GM12864 (cell line): ENCODE results near the gene ARHGAP22.

ENCODE experiments used
- DNase-seq: peaks from one replicate; pipeline ENCODE4 v3.0.0-alpha.2; 2011; ENCODE audit warnings: low read depth
- H3K4me3 ChIP-seq: 2 replicates; pipeline ENCODE4 v1.5.1; 2011; ENCODE audit warnings: mild to moderate bottlenecking, low read depth, low read length, control low read depth
- TF ChIP-seq, protein P1 (sequence below): IDR thresholded peaks from 2 replicates; pipeline ENCODE4 v1.5.1; 2011; ENCODE audit warnings: low read depth, mild to moderate bottlenecking, moderate library complexity, low read length, control low read depth, inconsistent platforms; ENCODE audit errors: missing control alignments

The ARHGAP22 gene, protein sequence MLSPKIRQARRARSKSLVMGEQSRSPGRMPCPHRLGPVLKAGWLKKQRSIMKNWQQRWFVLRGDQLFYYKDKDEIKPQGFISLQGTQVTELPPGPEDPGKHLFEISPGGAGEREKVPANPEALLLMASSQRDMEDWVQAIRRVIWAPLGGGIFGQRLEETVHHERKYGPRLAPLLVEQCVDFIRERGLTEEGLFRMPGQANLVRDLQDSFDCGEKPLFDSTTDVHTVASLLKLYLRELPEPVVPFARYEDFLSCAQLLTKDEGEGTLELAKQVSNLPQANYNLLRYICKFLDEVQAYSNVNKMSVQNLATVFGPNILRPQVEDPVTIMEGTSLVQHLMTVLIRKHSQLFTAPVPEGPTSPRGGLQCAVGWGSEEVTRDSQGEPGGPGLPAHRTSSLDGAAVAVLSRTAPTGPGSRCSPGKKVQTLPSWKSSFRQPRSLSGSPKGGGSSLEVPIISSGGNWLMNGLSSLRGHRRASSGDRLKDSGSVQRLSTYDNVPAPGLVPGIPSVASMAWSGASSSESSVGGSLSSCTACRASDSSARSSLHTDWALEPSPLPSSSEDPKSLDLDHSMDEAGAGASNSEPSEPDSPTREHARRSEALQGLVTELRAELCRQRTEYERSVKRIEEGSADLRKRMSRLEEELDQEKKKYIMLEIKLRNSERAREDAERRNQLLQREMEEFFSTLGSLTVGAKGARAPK

DNA sequence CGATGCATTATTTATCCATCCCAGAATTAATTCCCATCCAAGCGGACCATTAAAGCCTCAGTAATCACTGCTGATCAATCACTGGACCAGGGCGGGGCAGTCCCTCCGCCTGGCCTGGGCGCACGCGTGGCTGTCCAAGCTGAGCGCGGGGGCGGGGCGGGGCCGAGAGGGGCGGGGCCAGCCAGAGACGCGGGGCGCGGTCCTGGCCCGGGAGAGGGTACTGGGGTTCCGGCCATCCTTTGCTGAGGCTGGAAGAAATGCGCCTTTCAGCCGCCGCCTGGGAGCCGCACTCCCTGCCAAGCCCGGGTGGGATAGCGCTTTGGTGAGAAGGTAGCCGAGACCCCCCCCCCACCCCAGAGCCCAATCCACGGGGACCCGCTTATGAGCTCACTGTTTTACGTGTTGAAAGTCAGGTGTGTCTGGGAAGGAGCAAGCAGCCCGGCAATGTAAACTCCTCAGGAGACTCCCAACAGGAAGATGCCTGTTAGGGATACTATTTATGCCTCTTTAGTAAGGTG lies at the start of gene ARHGAP22:
ARHGAP22 (minus strand) TSS at position 83 of the 518 bp plus-strand sequence. CDS start 277 bp downstream, outside the sequence.
- H3K4me3 ChIP-seq = peak within 1 kb of the TSS; percentile 38

GRCh38 chr10:48653944-48654698 lies 49.2 kb upstream of the ARHGAP22 start:
- no peak overlapping the region for H3K4me3 ChIP-seq
- TF ChIP-seq, protein P1, sequence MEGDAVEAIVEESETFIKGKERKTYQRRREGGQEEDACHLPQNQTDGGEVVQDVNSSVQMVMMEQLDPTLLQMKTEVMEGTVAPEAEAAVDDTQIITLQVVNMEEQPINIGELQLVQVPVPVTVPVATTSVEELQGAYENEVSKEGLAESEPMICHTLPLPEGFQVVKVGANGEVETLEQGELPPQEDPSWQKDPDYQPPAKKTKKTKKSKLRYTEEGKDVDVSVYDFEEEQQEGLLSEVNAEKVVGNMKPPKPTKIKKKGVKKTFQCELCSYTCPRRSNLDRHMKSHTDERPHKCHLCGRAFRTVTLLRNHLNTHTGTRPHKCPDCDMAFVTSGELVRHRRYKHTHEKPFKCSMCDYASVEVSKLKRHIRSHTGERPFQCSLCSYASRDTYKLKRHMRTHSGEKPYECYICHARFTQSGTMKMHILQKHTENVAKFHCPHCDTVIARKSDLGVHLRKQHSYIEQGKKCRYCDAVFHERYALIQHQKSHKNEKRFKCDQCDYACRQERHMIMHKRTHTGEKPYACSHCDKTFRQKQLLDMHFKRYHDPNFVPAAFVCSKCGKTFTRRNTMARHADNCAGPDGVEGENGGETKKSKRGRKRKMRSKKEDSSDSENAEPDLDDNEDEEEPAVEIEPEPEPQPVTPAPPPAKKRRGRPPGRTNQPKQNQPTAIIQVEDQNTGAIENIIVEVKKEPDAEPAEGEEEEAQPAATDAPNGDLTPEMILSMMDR = no peak
- no peak for DNase-seq

More for the DNA sequence above, at the start of gene ARHGAP22:
- no peak for DNase-seq
- TF ChIP-seq, protein P1 = no peak

- TF ChIP-seq, protein P1 = no peak
- no peak for DNase-seq
- H3K4me3 ChIP-seq = no peak overlapping the region
Observed at GRCh38 chr10:48653347-48653746, 48.5 kb upstream of the ARHGAP22 start.

GRCh38 chr10:48652344-48652743 lies 47.5 kb upstream of the ARHGAP22 start:
- DNase-seq = no peak

GRCh38 chr10:48651839-48652238 lies 47.0 kb upstream of the ARHGAP22 start:
- DNase-seq = no peak
- H3K4me3 ChIP-seq = no peak overlapping the region
- TF ChIP-seq, protein P1 = no peak

More at GRCh38 chr10:48652344-48652743, 47.5 kb upstream of the ARHGAP22 start:
- TF ChIP-seq, protein P1 = no peak
- H3K4me3 ChIP-seq = no peak overlapping the region

GRCh38 chr10:48651293-48651692 lies 46.4 kb upstream of the ARHGAP22 start:
- TF ChIP-seq, protein P1 = no peak
- no peak for DNase-seq

More at GRCh38 chr10:48651293-48651692, 46.4 kb upstream of the ARHGAP22 start:
- no peak overlapping the region for H3K4me3 ChIP-seq
